HFF-Myc (cell line): ENCODE results near the gene CACNB2.

ENCODE experiments used
- DNase-seq: peaks from one replicate; pipeline ENCODE4 v3.0.0-alpha.2; 2011; ENCODE audit warnings: low read depth; ENCODE audit errors: extremely low read depth
- H3K4me3 ChIP-seq: replicated peaks from 2 replicates; pipeline ENCODE4 v1.5.1; 2011; ENCODE audit warnings: low read depth, mild to moderate bottlenecking, control low read depth, low read length
- CTCF ChIP-seq: IDR thresholded peaks from 2 replicates; pipeline ENCODE4 v1.5.1; 2012; ENCODE audit warnings: mild to moderate bottlenecking, low read depth, low read length, control low read depth; ENCODE audit errors: missing control alignments

CACNB2 gene

GRCh38 chr10:18325410-18325809 lies 185.2 kb downstream of the CACNB2 start:
- TF ChIP-seq CTCF: no peak
- no peak for DNase-seq
- no peak overlapping the region for H3K4me3 ChIP-seq

GRCh38 chr10:18325889-18326531 lies 185.8 kb downstream of the CACNB2 start:
- DNase-seq: no peak
- H3K4me3 ChIP-seq: no peak overlapping the region
- no peak for TF ChIP-seq CTCF

DNA sequence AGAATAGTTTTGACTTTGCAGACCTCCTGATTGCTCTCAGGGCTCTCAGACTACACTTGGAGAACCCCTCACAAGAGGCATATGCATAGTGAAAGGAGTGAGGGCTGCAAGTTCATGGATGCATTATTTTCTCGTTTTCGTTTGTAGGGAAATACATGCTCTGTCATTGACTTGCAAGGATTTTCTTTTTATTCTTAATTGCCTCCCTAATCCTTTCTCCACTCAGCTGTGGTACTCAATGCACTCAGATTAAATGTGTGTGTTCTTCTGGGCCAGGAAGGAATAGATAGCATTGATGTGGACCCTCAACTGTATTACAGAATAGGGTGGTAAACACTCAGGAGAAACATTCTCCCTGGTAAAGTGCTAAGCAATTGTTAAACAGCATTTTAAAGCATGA lies 188.7 kb downstream of the CACNB2 start:
- DNase-seq: no peak
- TF ChIP-seq CTCF: no peak
- H3K4me3 ChIP-seq: no peak overlapping the region

DNA sequence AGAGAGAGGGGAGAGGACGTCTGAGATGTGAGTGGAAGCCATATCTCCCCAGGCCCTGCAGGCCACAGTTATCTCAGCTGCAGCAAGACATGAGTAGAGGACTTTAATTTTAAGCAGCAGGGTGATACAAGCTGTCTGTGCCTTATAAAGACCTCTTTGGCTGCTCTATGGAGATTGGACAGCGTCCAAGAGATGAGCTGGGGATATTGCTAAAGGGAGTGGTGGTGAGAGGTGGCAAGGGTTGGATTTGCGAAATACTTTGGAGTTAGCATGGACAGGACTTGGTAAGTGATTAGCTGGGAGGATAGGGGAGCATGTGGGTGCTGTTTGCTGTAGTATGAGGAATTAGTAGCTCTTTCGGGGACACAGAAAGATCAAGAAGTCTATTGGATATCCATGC lies 191.8 kb downstream of the CACNB2 start:
- no peak overlapping the region for H3K4me3 ChIP-seq
- no peak for DNase-seq
- no peak for TF ChIP-seq CTCF

- no peak for TF ChIP-seq CTCF
- no peak overlapping the region for H3K4me3 ChIP-seq
- DNase-seq: no peak
Measured at GRCh38 chr10:18332484-18332883, 192.3 kb downstream of the CACNB2 start.

- TF ChIP-seq CTCF: no peak
- DNase-seq: no peak
- H3K4me3 ChIP-seq: no peak overlapping the region
Measured at GRCh38 chr10:18333621-18334020, 193.4 kb downstream of the CACNB2 start.

DNA sequence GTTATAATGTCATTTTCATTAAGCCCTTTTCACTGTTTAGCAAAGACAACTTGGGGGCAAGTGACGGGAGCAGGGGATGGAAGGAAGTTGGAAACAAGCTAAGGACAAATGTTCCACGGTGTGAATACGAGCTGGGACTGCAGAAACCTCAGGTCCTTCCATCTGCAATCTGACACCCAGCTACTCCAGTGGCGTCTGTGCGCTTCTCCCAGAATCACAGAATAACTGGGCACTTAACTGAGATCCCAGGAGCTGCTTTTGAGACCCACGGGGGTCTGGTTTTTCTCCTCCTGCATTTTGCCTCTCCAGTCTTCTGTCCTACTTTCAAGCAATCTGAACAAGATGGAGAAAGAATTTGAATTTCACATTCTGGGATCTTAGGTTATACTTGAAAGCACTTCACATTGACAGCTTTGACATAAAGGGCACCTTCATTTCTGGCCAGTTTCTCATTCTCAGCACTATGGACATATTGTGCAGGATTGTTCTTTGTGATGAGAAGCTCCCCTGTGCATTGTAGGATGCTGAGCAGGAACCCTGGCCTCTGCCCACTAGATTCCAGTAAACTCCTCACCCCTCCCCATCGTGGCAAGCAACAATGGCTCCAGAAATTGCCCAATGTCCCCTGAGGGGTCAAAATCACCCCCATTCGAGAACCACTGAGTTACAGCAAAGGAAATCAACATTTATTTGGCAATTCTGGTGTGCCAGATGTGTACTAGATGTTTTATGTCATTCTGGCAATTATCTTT lies 194.1 kb downstream of the CACNB2 start:
- no peak for TF ChIP-seq CTCF
- H3K4me3 ChIP-seq: no peak overlapping the region
- no peak for DNase-seq
